Measurements from ENCODE around the gene GLI2. TPM values are rescaled to one million over a fixed set of nuclear protein-coding genes. Genes with fewer than 3 reads are reported as not detected.

GLI2 gene
- total and polyA plus RNA-seq, 2 of the 13 experiments (the other 11 are each of a cell fraction or from before 2014, with no cell fraction given): not detected

DNA sequence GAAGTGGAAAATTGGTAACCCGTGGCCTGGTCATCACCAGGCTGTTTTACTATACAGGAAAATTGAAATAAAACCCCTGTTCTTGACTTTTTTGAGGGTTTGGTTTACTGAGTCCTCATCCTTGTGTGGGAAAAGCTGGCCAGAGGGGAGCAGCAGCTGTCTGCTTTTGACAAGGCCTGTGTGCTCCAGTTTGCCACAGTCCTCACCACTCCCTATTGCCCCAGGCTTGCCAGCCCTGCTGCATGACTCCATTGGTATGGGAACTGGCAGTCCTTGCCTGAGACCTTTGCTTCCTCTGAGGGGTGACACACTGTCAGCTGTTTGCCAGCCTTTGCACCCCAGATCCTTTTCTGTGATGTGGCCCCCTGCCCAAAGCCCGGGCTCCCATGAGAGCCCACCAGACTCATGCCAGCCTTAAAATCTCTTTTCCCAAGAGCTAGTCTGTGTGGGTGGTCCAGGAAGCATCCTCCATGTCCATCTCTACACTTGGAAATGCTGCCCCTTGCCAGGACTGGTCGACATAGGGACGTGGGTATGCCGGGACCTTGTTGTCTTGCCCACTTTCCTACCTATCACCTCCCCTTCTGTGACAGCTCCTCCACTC is 39.0 kb downstream of the GLI2 start:
- CTCF ChIA-PET (ENCODE audit: low intra/inter-chr PET ratio, low total read pairs): no interaction called here

More for the DNA sequence above, 39.0 kb downstream of the GLI2 start:
- DNase-seq (ENCODE audit: low spot score) (no peak), FAIRE-seq (no peak), ATAC-seq (no peak)
- intact Hi-C loops (cut with micrococcal nuclease; ENCODE audit: unreplicated experiment) (no loop called here), in situ Hi-C loops (cut with HindIII; ENCODE audit: extremely low pct_ligation_motif_present, low pct_unique_long_range_greater_than_20kb) (no loop called here)
- H3K79me2 ChIP-seq (ENCODE audit: insufficient read depth, low read length): no peaks in the 10 kb centered on the region
- no peak overlapping the region for H3K4me2 ChIP-seq (ENCODE audit: low read depth, low read length)
- H4K20me1 ChIP-seq (ENCODE audit: insufficient read depth, low read length): no peaks in the 10 kb centered on the region; the same call in 1 of the 2 replicates
- no TSS peak for BruUV-seq (replicated peaks)
- TF ChIP-seq RAD51 (IDR thresholded peaks at IDR 0.05; ENCODE audit: borderline replicate concordance) (no peak), TSC22D2 (CRISPR knock-in tag; IDR thresholded peaks at IDR 0.05; ENCODE audit: borderline replicate concordance) (no peak), ZFYVE20 (CRISPR knock-in tag; IDR thresholded peaks at IDR 0.05; ENCODE audit: borderline replicate concordance, low read depth) (no peak), ZNF180 (CRISPR knock-in tag; IDR thresholded peaks at IDR 0.05; ENCODE audit: borderline replicate concordance, low read depth) (peak; percentile 54; the same call in 1 of the 2 replicates)
- TF ChIP-seq, protein P1, sequence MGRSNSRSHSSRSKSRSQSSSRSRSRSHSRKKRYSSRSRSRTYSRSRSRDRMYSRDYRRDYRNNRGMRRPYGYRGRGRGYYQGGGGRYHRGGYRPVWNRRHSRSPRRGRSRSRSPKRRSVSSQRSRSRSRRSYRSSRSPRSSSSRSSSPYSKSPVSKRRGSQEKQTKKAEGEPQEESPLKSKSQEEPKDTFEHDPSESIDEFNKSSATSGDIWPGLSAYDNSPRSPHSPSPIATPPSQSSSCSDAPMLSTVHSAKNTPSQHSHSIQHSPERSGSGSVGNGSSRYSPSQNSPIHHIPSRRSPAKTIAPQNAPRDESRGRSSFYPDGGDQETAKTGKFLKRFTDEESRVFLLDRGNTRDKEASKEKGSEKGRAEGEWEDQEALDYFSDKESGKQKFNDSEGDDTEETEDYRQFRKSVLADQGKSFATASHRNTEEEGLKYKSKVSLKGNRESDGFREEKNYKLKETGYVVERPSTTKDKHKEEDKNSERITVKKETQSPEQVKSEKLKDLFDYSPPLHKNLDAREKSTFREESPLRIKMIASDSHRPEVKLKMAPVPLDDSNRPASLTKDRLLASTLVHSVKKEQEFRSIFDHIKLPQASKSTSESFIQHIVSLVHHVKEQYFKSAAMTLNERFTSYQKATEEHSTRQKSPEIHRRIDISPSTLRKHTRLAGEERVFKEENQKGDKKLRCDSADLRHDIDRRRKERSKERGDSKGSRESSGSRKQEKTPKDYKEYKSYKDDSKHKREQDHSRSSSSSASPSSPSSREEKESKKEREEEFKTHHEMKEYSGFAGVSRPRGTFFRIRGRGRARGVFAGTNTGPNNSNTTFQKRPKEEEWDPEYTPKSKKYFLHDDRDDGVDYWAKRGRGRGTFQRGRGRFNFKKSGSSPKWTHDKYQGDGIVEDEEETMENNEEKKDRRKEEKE (IDR thresholded peaks at IDR 0.05): no peak
- TF ChIP-seq, protein P2, sequence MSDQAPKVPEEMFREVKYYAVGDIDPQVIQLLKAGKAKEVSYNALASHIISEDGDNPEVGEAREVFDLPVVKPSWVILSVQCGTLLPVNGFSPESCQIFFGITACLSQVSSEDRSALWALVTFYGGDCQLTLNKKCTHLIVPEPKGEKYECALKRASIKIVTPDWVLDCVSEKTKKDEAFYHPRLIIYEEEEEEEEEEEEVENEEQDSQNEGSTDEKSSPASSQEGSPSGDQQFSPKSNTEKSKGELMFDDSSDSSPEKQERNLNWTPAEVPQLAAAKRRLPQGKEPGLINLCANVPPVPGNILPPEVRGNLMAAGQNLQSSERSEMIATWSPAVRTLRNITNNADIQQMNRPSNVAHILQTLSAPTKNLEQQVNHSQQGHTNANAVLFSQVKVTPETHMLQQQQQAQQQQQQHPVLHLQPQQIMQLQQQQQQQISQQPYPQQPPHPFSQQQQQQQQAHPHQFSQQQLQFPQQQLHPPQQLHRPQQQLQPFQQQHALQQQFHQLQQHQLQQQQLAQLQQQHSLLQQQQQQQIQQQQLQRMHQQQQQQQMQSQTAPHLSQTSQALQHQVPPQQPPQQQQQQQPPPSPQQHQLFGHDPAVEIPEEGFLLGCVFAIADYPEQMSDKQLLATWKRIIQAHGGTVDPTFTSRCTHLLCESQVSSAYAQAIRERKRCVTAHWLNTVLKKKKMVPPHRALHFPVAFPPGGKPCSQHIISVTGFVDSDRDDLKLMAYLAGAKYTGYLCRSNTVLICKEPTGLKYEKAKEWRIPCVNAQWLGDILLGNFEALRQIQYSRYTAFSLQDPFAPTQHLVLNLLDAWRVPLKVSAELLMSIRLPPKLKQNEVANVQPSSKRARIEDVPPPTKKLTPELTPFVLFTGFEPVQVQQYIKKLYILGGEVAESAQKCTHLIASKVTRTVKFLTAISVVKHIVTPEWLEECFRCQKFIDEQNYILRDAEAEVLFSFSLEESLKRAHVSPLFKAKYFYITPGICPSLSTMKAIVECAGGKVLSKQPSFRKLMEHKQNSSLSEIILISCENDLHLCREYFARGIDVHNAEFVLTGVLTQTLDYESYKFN (CRISPR knock-in tag; conservative IDR thresholded peaks at IDR 0.05): no peak
- TF ChIP-seq, protein P3, sequence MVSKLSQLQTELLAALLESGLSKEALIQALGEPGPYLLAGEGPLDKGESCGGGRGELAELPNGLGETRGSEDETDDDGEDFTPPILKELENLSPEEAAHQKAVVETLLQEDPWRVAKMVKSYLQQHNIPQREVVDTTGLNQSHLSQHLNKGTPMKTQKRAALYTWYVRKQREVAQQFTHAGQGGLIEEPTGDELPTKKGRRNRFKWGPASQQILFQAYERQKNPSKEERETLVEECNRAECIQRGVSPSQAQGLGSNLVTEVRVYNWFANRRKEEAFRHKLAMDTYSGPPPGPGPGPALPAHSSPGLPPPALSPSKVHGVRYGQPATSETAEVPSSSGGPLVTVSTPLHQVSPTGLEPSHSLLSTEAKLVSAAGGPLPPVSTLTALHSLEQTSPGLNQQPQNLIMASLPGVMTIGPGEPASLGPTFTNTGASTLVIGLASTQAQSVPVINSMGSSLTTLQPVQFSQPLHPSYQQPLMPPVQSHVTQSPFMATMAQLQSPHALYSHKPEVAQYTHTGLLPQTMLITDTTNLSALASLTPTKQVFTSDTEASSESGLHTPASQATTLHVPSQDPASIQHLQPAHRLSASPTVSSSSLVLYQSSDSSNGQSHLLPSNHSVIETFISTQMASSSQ (IDR thresholded peaks at IDR 0.05; ENCODE audit: low read depth): no peak
- TF ChIP-seq, protein P3 (CRISPR knock-in tag; IDR thresholded peaks at IDR 0.05; ENCODE audit: borderline replicate concordance): no peak
- no peaks in the 10 kb centered on the region for H3K4me1 ChIP-seq (ENCODE audit: insufficient read depth, low read length)
- 10% methylated on average over 5 of the region's 5 CpGs for WGBS (ENCODE audit: low lambda C conversion rate)
- H3K9me3 ChIP-seq (ENCODE audit: low read length): no peaks in the 10 kb centered on the region
- H3K27me3 ChIP-seq (ENCODE audit: control insufficient read depth in 1 of 2, insufficient read depth in 2 of 2, low read length in 2 of 2): peaks cover 15 to 80% of the 10 kb centered on the region in 2 experiments; a peak in 4 of 5 replicates
- H3K9ac ChIP-seq (ENCODE audit: insufficient read depth, low read depth, low read length): no peak overlapping the region
- no peak overlapping the region for H3K4me3 ChIP-seq (replicated peaks in 1 of 3; ENCODE audit: insufficient read depth in 1 of 3, low read depth in 2 of 3, low read length in 3 of 3)
- H2AFZ ChIP-seq (ENCODE audit: low read length): no peak overlapping the region
- no peak overlapping the region for H3K27ac ChIP-seq (ENCODE audit: extremely low read length, insufficient read depth, low read length)
- POLR2A ChIA-PET: no interaction called here
- H3K36me3 ChIP-seq (replicated peaks in 1 of 2; ENCODE audit: control insufficient read depth in 1 of 2, insufficient read depth in 2 of 2, low read length in 2 of 2): no peaks in the 10 kb centered on the region
